ENCODE data around the gene UGT1A6. TPM values are rescaled to one million over a fixed set of nuclear protein-coding genes. Genes with fewer than 3 reads are reported as not detected.

The UGT1A6 gene
- total RNA-seq, 1 experiment from 2014 or later, result not detected

GRCh38 chr2:233811087-233811486 lies 118.4 kb downstream of the UGT1A6 start:
- no peaks in the 10 kb centered on the region; the same call in 1 of the 2 replicates for H3K27me3 Mint-ChIP-seq (ENCODE audit: low read depth)
- no peak for TF ChIP-seq IRF2 (CRISPR knock-in tag; IDR thresholded peaks at IDR 0.05; ENCODE audit: borderline replicate concordance, low read depth)
- TF ChIP-seq HMGXB4 (CRISPR knock-in tag; IDR thresholded peaks at IDR 0.05), result no peak
- no peak for TF ChIP-seq EMX1 (CRISPR knock-in tag; IDR thresholded peaks at IDR 0.05)
- TF ChIP-seq ARID4B (CRISPR knock-in tag; IDR thresholded peaks at IDR 0.05; ENCODE audit: borderline replicate concordance), result no peak
- no peak for TF ChIP-seq ZNF512 (CRISPR knock-in tag; IDR thresholded peaks at IDR 0.05; ENCODE audit: borderline replicate concordance)
- no peak for TF ChIP-seq ZNF423 (CRISPR knock-in tag; IDR thresholded peaks at IDR 0.05)
- no peak for TF ChIP-seq MYBL2 (CRISPR knock-in tag; IDR thresholded peaks at IDR 0.05)
- no peak for TF ChIP-seq SP1 (CRISPR knock-in tag; conservative IDR thresholded peaks at IDR 0.05)
- no peak for TF ChIP-seq ZNF425 (CRISPR knock-in tag; conservative IDR thresholded peaks at IDR 0.05)
- no peak for TF ChIP-seq ZNF532 (CRISPR knock-in tag; IDR thresholded peaks at IDR 0.05; ENCODE audit: borderline replicate concordance)
- TF ChIP-seq GABPB1 (CRISPR knock-in tag; IDR thresholded peaks at IDR 0.05), result no peak
- H3K4me3 Mint-ChIP-seq, result no peak overlapping the region
- DNase-seq (ENCODE audit: low spot score), result no peak
- peaks cover 11% of the 10 kb centered on the region for H3K9me3 Mint-ChIP-seq
- CTCF ChIA-PET, result no interaction called here
- POLR2A ChIA-PET, result no interaction called here
- no peak overlapping the region for H3K27ac Mint-ChIP-seq
- no peaks in the 10 kb centered on the region for H3K4me1 Mint-ChIP-seq
- ATAC-seq, result no peak
- no peaks in the 10 kb centered on the region for H3K36me3 Mint-ChIP-seq
